ENCODE results near the gene LMOD3.

DNA sequence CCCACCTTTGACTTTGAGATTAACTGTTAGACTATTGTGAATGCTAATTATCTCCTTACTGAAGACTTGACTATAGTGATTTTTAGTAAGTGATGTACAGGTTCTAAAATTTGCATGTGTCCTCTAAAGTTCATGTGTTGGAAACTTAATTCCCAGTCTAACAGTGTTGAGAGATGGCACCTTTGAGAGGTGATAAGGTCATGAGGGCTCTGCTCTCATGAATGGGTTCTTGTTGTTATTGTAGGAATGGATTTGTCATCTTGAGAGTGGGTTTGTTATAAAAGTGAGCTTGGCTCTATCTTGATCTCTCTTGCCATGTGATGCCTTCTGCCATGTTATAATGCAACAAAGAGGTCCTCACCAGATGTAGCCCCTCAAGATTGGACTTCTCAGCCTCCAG, 18.9 kb upstream of the LMOD3 start:
- TF ChIP-seq, protein P1, sequence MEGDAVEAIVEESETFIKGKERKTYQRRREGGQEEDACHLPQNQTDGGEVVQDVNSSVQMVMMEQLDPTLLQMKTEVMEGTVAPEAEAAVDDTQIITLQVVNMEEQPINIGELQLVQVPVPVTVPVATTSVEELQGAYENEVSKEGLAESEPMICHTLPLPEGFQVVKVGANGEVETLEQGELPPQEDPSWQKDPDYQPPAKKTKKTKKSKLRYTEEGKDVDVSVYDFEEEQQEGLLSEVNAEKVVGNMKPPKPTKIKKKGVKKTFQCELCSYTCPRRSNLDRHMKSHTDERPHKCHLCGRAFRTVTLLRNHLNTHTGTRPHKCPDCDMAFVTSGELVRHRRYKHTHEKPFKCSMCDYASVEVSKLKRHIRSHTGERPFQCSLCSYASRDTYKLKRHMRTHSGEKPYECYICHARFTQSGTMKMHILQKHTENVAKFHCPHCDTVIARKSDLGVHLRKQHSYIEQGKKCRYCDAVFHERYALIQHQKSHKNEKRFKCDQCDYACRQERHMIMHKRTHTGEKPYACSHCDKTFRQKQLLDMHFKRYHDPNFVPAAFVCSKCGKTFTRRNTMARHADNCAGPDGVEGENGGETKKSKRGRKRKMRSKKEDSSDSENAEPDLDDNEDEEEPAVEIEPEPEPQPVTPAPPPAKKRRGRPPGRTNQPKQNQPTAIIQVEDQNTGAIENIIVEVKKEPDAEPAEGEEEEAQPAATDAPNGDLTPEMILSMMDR (IDR thresholded peaks at IDR 0.05) = no peak
- TF ChIP-seq POLR2A (IDR thresholded peaks at IDR 0.05) = no peak

Data from testis (tissue), 2 donors.